Astrocyte of the spinal cord (primary cell): ENCODE results near the gene LRFN3.

Experiments used
- DNase-seq: peaks from one replicate; pipeline ENCODE4 v3.0.0; 2011; ENCODE audit warnings: low read depth, low spot score
- H3K4me3 ChIP-seq: 2 replicates; pipeline ENCODE4 v1.5.1; 2011; ENCODE audit warnings: low read depth, mild to moderate bottlenecking, low read length, moderate library complexity
- in situ Hi-C: cut with HindIII; loops from 2 replicates; pipeline ENCODE4 v1.10.0; 2017; ENCODE audit warnings: low sequenced_read_pairs
- TF ChIP-seq, protein P1 (sequence below): IDR thresholded peaks from 2 replicates; pipeline ENCODE4 v1.5.1; 2012; ENCODE audit warnings: low read depth, mild to moderate bottlenecking, low read length, inconsistent platforms

Gene LRFN3

DNA sequence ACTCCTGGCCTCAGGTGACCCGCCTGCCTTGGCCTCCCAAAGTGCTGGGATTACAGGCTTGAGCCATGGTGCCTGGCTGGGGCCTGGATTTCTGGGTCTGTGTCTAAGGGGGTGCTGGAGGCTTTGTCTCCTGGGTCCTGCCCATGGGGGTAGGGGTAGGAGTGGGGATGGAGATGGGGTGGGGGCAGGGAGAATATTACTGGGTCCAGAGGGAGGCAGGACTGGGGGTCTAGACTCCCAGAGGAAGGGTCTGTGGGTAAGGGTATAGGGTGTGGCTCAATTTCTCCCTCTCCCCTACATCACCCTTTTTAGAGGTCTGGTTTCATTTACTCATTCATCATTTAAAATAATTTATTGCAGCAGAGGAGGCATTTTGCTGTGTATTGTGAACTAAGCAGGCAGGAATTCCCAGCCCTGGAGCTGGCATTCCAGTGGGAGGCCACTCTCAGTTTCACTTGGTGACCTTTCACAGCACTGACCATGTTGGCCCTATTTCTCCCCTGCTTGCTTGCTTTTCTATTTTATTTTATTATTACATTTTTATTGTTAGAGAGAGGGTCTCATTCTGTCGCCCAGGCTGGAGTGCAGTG is 35.0 kb upstream of the LRFN3 start:
- TF ChIP-seq, protein P1, sequence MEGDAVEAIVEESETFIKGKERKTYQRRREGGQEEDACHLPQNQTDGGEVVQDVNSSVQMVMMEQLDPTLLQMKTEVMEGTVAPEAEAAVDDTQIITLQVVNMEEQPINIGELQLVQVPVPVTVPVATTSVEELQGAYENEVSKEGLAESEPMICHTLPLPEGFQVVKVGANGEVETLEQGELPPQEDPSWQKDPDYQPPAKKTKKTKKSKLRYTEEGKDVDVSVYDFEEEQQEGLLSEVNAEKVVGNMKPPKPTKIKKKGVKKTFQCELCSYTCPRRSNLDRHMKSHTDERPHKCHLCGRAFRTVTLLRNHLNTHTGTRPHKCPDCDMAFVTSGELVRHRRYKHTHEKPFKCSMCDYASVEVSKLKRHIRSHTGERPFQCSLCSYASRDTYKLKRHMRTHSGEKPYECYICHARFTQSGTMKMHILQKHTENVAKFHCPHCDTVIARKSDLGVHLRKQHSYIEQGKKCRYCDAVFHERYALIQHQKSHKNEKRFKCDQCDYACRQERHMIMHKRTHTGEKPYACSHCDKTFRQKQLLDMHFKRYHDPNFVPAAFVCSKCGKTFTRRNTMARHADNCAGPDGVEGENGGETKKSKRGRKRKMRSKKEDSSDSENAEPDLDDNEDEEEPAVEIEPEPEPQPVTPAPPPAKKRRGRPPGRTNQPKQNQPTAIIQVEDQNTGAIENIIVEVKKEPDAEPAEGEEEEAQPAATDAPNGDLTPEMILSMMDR = no peak
- no peak overlapping the region for H3K4me3 ChIP-seq
- peak; percentile 9 for DNase-seq
- in situ Hi-C loops = no loop called here

GRCh38 chr19:35901854-35902661 is 34.1 kb upstream of the LRFN3 start, which contains the start of gene HCST:
HCST (plus strand) TSS chr19:35902529; CDS start chr19:35902594, 65 bp downstream.
- DNase-seq = peak; percentile 5
- peak within 1 kb of the TSS; percentile 24 for H3K4me3 ChIP-seq
- in situ Hi-C loops = no loop called here
- TF ChIP-seq, protein P1 = no peak

GRCh38 chr19:35902870-35903475 is 33.2 kb upstream of the LRFN3 start:
- in situ Hi-C loops = no loop called here
- TF ChIP-seq, protein P1 = no peak
- DNase-seq = no peak
- H3K4me3 ChIP-seq = peak overlapping the region; percentile 24

GRCh38 chr19:35903550-35904179 is 32.5 kb upstream of the LRFN3 start:
- H3K4me3 ChIP-seq = peak overlapping the region; percentile 24
- in situ Hi-C loops = no loop called here
- TF ChIP-seq, protein P1 = no peak
- peak; percentile 57 for DNase-seq

DNA sequence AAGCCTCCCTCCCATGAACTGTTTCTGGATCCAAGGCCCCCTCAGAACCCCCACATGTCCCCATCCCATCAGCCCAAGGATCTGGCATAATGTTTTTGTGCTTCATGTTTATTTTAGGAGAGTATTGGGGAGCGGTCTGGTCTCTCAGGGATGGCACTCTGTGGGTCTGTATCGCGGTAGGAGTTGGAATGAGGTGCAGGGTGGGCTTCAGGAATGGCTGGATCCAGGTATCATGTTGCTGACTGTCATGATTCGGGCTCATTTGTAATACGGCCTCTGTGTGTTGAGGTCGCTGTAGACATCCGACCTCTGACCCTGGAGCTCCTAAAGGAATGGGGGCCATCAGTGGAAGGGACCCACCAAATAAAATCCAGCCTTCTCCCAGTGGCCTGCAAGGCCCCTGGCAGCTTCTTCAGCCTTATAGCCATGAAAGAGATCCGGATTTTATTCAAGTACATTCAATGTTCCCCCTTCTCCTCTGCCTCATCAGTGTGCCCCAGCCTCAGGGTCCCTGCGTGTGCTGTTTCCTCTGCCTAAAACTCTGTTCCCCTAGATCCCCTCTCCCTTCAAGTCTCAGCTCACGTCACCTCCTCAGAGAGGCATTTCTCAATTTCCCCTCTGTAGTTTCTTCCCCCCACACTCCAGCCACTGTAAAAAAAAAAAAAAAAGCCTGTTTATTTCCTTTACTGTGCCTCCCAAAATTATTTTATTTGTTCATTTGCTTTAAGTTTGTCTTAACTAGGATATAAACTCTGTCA is 31.7 kb upstream of the LRFN3 start:
- in situ Hi-C loops = no loop called here
- no peak overlapping the region for H3K4me3 ChIP-seq
- no peak for DNase-seq
- TF ChIP-seq, protein P1 = no peak

DNA sequence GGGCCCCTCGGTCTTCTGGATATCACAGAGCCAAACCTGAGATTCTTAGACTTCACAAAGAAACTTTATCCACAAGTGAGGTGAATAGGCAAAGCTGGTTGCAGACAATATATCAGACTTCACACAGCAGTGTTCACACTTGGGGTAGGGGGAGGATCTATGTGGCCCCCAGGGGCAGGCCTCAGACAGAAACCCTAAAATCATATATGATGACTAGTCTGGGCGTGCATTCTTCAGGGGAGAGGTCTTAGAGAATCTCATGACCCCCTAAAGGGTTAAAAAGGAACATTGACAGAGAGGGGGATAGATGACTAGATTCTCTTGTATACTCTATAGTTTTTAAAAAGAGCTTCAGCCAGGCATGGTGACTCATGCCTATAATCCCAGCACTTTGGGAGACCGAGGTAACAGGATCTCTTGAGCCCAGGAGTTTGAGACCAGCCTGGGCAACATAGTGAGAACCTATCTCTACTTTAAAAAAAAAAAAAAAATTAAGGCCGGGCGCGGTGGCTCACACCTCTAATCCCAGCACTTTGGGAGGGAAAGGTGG is 30.9 kb upstream of the LRFN3 start:
- in situ Hi-C loops = no loop called here

More for the DNA sequence above, 30.9 kb upstream of the LRFN3 start:
- H3K4me3 ChIP-seq = no peak overlapping the region
- no peak for DNase-seq
- TF ChIP-seq, protein P1 = no peak
